ENCODE measurements around the gene POU2F3. TPM values are rescaled to one million over a fixed set of nuclear protein-coding genes. Genes with fewer than 3 reads are reported as not detected.
A peak's percentile ranks its signal among the peaks of the same experiment; 100 is the strongest.

Gene POU2F3
- total and polyA plus RNA-seq, 2 experiments from 2014 or later, result not detected

DNA sequence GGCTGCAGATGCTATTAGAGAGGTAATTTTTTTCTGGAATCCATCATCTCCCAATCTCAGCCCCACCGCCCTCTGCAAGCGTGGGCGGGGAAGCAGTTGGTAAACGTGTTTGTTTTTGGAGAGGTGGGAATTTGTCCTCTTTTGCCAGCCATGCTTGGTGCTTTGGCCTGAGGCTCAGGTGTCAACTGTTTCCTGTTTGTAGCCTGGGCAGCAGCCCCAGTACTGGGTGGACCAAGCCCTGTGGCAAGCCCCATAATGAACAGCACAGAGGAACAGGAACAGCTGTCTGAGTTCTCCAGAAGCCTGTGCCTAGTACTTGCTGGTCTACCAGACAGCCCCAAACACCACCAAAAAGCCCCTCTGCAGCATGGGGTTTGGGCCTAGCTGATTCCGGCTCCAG, 39.6 kb downstream of the POU2F3 start:
- no peaks in the 10 kb centered on the region for H3K9me2 ChIP-seq (replicated peaks; ENCODE audit: insufficient read depth)
- DNase-seq (ENCODE audit: low spot score), result no peak
- 70% methylated on average over 5 of the region's 5 CpGs for WGBS (ENCODE audit: low lambda C conversion rate, missing lambda C conversion rate)
- H3K4me1 ChIP-seq (ENCODE audit: insufficient read depth), result peaks cover 21% of the 10 kb centered on the region
- H3K4me2 ChIP-seq, result no peak overlapping the region
- no peak overlapping the region for H2AFZ ChIP-seq
- no peaks in the 10 kb centered on the region for H3K79me2 ChIP-seq
- no peak overlapping the region for H3K4me3 ChIP-seq
- TF ChIP-seq, protein P1, sequence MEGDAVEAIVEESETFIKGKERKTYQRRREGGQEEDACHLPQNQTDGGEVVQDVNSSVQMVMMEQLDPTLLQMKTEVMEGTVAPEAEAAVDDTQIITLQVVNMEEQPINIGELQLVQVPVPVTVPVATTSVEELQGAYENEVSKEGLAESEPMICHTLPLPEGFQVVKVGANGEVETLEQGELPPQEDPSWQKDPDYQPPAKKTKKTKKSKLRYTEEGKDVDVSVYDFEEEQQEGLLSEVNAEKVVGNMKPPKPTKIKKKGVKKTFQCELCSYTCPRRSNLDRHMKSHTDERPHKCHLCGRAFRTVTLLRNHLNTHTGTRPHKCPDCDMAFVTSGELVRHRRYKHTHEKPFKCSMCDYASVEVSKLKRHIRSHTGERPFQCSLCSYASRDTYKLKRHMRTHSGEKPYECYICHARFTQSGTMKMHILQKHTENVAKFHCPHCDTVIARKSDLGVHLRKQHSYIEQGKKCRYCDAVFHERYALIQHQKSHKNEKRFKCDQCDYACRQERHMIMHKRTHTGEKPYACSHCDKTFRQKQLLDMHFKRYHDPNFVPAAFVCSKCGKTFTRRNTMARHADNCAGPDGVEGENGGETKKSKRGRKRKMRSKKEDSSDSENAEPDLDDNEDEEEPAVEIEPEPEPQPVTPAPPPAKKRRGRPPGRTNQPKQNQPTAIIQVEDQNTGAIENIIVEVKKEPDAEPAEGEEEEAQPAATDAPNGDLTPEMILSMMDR (IDR thresholded peaks at IDR 0.05; ENCODE audit: poor library complexity), result no peak
- TF ChIP-seq EZH2phosphoT487 (IDR thresholded peaks at IDR 0.05; ENCODE audit: low read depth, severe bottlenecking, unreplicated experiment) (no peak), EZH2 (IDR thresholded peaks at IDR 0.05; ENCODE audit: borderline replicate concordance) (no peak)
- no peak overlapping the region for H3K27ac ChIP-seq
- no peaks in the 10 kb centered on the region for H3K27me3 ChIP-seq
- no peaks in the 10 kb centered on the region for H3K36me3 ChIP-seq (replicated peaks; ENCODE audit: insufficient read depth, low read depth)
- no peaks in the 10 kb centered on the region for H3K9me3 ChIP-seq (ENCODE audit: low read depth)
- no peaks in the 10 kb centered on the region for H4K20me1 ChIP-seq (ENCODE audit: insufficient read depth, poor library complexity, severe bottlenecking)

DNA sequence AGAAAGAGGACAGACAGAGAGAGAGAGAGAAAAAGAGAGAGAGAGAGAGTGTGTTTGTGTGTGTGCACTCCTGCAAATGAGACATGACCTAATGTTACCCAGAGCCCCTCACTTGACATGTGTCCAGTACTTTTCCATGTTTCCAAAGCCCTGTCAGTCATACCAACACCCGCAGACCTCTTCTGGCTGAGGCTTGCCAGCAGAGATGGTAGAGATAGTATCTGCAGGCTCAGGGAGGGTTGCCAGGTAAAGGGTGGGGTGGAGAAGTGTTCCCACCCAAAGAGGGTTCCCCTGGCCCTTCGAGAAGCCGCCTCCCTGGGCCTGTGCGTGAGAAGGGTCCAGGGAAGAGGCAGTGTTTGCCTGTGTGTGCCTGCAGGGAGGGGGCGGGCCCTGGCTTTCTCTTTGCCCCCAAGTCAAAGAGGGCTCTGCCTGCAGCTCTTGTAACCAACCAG, 40.7 kb downstream of the POU2F3 start:
- DNase-seq (ENCODE audit: low spot score), result peak; percentile 29
- 45% methylated on average over 4 of the region's 5 CpGs for WGBS (ENCODE audit: low lambda C conversion rate, missing lambda C conversion rate)

DNA sequence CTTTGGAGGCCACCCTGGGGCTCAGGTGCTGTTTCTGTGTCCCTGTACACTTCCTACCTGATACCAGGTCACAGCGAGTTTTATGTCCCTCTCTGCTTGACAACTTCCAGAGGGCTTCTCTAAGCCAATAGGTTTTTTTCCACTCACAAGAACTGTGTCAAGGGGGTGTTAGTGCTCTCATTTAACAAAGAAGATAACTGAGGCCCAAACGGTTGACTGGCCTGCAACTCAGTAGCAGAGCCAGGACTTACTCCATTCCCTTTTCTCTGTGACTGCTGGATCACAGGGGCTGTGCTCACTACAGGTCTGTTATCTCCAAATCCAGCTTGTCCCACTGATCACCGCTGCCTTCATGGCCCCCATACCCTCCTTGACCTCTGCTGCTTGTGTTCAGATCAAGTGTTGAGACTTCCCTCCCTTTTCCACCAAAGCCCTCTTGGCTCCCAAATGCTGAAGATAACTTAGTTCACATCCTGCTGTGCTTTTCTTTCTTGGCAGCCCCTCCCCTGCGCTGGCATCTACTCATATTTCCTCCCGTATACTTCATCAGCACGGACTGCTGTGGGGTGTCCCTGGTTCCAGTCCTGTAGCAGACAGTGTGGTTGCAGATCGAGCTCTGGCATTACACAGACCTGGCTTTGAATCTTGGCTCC, 41.3 kb downstream of the POU2F3 start:
- Histone ChIP-seq H4K20me1 (ENCODE audit: insufficient read depth, poor library complexity, severe bottlenecking) (no peaks in the 10 kb centered on the region), H3K36me3 (replicated peaks; ENCODE audit: insufficient read depth, low read depth) (no peaks in the 10 kb centered on the region), H3K4me2 (no peak overlapping the region), H3K4me1 (ENCODE audit: insufficient read depth) (peaks cover 21% of the 10 kb centered on the region), H3K4me3 (no peak overlapping the region), H3K9me2 (replicated peaks; ENCODE audit: insufficient read depth) (no peaks in the 10 kb centered on the region), H2AFZ (no peak overlapping the region), H3K27ac (peak overlapping the region; percentile 19), H3K27me3 (no peaks in the 10 kb centered on the region), H3K9me3 (ENCODE audit: low read depth) (no peaks in the 10 kb centered on the region), H3K79me2 (no peaks in the 10 kb centered on the region)
- no peak for TF ChIP-seq EZH2phosphoT487 (IDR thresholded peaks at IDR 0.05; ENCODE audit: low read depth, severe bottlenecking, unreplicated experiment)
- TF ChIP-seq, protein P1 (IDR thresholded peaks at IDR 0.05; ENCODE audit: poor library complexity), result no peak
- no peak for TF ChIP-seq EZH2 (IDR thresholded peaks at IDR 0.05; ENCODE audit: borderline replicate concordance)
- DNase-seq (ENCODE audit: low spot score), result no peak
- 52% methylated on average over 7 of the region's 7 CpGs for WGBS (ENCODE audit: low lambda C conversion rate, missing lambda C conversion rate)

More for the DNA sequence above, 40.7 kb downstream of the POU2F3 start:
- Histone ChIP-seq H3K4me2 (no peak overlapping the region), H3K9me3 (ENCODE audit: low read depth) (no peaks in the 10 kb centered on the region), H3K79me2 (no peaks in the 10 kb centered on the region), H3K27ac (no peak overlapping the region), H2AFZ (no peak overlapping the region), H3K4me3 (no peak overlapping the region), H3K27me3 (no peaks in the 10 kb centered on the region), H3K9me2 (replicated peaks; ENCODE audit: insufficient read depth) (no peaks in the 10 kb centered on the region), H3K4me1 (ENCODE audit: insufficient read depth) (peaks cover 21% of the 10 kb centered on the region), H3K36me3 (replicated peaks; ENCODE audit: insufficient read depth, low read depth) (no peaks in the 10 kb centered on the region), H4K20me1 (ENCODE audit: insufficient read depth, poor library complexity, severe bottlenecking) (no peaks in the 10 kb centered on the region)
- TF ChIP-seq, protein P1 (IDR thresholded peaks at IDR 0.05; ENCODE audit: poor library complexity), result no peak
- TF ChIP-seq EZH2 (IDR thresholded peaks at IDR 0.05; ENCODE audit: borderline replicate concordance) (no peak), EZH2phosphoT487 (IDR thresholded peaks at IDR 0.05; ENCODE audit: low read depth, severe bottlenecking, unreplicated experiment) (no peak)
